Heart right ventricle (tissue), 16 donors: ENCODE data around the gene PIP5K1A. TPM values are rescaled to one million over a fixed set of nuclear protein-coding genes. Genes with fewer than 3 reads are reported as not detected.
A peak's percentile ranks its signal among the peaks of the same experiment; 100 is the strongest.
"Not testable (repeated sequence)": the region's sequence is repeated elsewhere in the genome, so short reads cannot be mapped to it uniquely, and the experiment has no call there.

Experiments
- ATAC-seq, 8 donors: fragments of 200-7000 bp; cut with Tn5 transposase; one replicate each; pipeline ENCODE4 v1.9.1; 2020; ENCODE audit warnings: mild to moderate bottlenecking in 8 of 8, moderate library complexity in 8 of 8, moderate number of reproducible peaks in 1 of 8
- DNase-seq, 2 donors: peaks; one replicate each; pipeline ENCODE4 v3.0.0-alpha.2; 2020
- H3K27ac ChIP-seq, 10 donors: fragments of 200-600 bp; sonication (generic) in 2 of 10; one replicate each; pipeline versions ENCODE4 v1.5.0 to v1.8.0; 2020 to 2022; ENCODE audit warnings: mild to moderate bottlenecking in 3 of 10
- H3K27me3 ChIP-seq, 7 donors: fragments of 200-600 bp; one replicate each; pipeline ENCODE4 v1.8.0; 2021 to 2022; ENCODE audit warnings: mild to moderate bottlenecking in 2 of 7
- H3K36me3 ChIP-seq, 9 donors: fragments of 200-600 bp; sonication (generic) in 1 of 9; one replicate each; pipeline versions ENCODE4 v1.5.0 to v1.8.0; 2020 to 2022; ENCODE audit warnings: mild to moderate bottlenecking in 2 of 9
- H3K4me1 ChIP-seq, 9 donors: fragments of 200-600 bp; sonication (generic) in 1 of 9; one replicate each; pipeline versions ENCODE4 v1.5.0 to v1.8.0; 2020 to 2022; ENCODE audit warnings: mild to moderate bottlenecking in 4 of 9
- H3K4me3 ChIP-seq, 10 donors: fragments of 200-600 bp; sonication (generic) in 2 of 10; one replicate each; pipeline versions ENCODE4 v1.5.0 to v1.8.0; 2020 to 2022; ENCODE audit warnings: mild to moderate bottlenecking in 7 of 10, moderate library complexity in 2 of 10
- H3K9me3 ChIP-seq, 11 donors: fragments of 200-600 bp in 10 of 11; sonication (generic) in 2 of 11; one replicate each; pipeline versions ENCODE4 v1.5.0 to v1.8.0; 2013 to 2022; ENCODE audit warnings: mild to moderate bottlenecking in 2 of 11, control low read depth in 1 of 11, moderate library complexity in 1 of 11
- WGBS, 2 donors: extraction: QIAGEN DNeasy Blood & Tissue Kit; methylation state at CpG; one replicate each; pipeline ENCODE4 v1.1.7; 2013; ENCODE audit warnings: inconsistent platforms in 1 of 2; 5-methylcytosine and 5-hydroxymethylcytosine counted together
- intact Hi-C, 10 donors: fragments of 100-400 bp; cut with DNase I; formaldehyde crosslinking; loops; one replicate each; pipeline versions ENCODE4 v1.11.1 to v1.14.2; 2022
- polyA plus RNA-seq, 2 donors: library from polyadenylated mRNA; stranded (reverse); fragments of 200-250 nt; gene quantifications; one replicate each; pipeline ENCODE4 v1.2.3, GENCODE V29; 2013
- total RNA-seq, 10 donors: library from RNA; stranded (reverse); fragmentation: NEBNext Ultra II Directional in 3 of 10; extraction: Animal tissue kit (Norgen Biotek cat#: 25700) in 3 of 10; gene quantifications; one replicate each; pipeline versions ENCODE4 v1.2.1 to v1.2.4, GENCODE V29; 2021 to 2023
- TF ChIP-seq, protein P1 (sequence below), 9 donors: fragments of 200-600 bp; sonication (generic) in 2 of 9; IDR thresholded peaks; one replicate each; pipeline versions ENCODE4 v1.5.0 to v1.8.0; 2021 to 2022; ENCODE audit warnings: antibody characterized with exemption in 9 of 9, mild to moderate bottlenecking in 5 of 9, moderate library complexity in 1 of 9
- donor health status: Arrhythmogenic right ventricular cardiomyopathy.
- donor health status: ischemic (EF 13 %, LVEDD 7.1; RV severe dilation, severe dysfunction).
- donor health status: healthy with polysubstance abuse.
- donor health status: DM: no; HTN: yes; CAD: no.
- donor health status: DM: no; HTN: no; CAD: no.
- donor health status: ischemic (EF 25% LVEDD 6.9; RV normal size, moderate dysfunction).
- donor health status: ischemic (EF 25% LVEDD 5.7; RV mildly dilated, moderate dysfunction).
- donor health status: healthy.
- donor health status: DM: yes; HTN: yes; CAD: no.
- donor health status: Ischemic cardiomyopathy.
- donor health status: ischemic (EF 35%, LVEDD 5.7; RV mildly dilated, moderate dysfunction).
- donor health status: nonischemic (EF 11% LVEDD 7.7; RV severe dilation, severe dysfunction).
- donor health status: DM: yes; HTN: yes; CAD: no.
- donor health status: PGD.
- donor health status: ischemic (EF 29% LVEDD 5.4; RV normal size, mild dysfunction).
- donor health status: nonischemic (EF 23%, LVEDD 6.1; RV moderate dilation, normal function).

The PIP5K1A gene
- total and polyA plus RNA-seq, 12 donors: 11.5 to 48.0 (median 38.7) TPM

DNA sequence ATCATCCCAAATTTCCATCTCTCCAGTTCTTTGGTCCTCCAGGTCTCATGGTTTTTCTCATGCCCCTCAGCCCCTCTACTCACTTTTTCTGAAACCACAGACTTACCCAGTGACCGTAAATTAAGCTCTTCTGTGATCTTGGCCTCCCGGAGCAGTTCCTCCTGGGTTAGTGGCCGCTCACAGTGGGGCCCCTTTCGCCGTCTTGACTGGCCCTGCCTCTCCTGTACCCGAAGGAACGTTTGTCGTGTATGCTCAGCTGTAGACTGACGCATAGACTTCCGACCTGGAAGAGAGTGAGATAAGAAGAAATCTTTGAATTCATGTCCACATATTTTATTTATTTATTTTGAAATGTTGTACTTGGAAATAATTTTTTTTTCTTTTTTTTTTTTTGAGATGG, 14.1 kb upstream of the PIP5K1A start:
- 94 to 96% methylated on average over 10 of the region's 10 CpGs for WGBS, 2 donors
- H3K27me3 ChIP-seq: no peaks in the 10 kb centered on the region
- H3K4me1 ChIP-seq: peaks cover 0 to 23% (median 11%) of the 10 kb centered on the region in 9 donors
- H3K4me3 ChIP-seq: no peak overlapping the region
- no peaks in the 10 kb centered on the region for H3K9me3 ChIP-seq
- ATAC-seq (no peak), DNase-seq (no peak)
- TF ChIP-seq, protein P1, sequence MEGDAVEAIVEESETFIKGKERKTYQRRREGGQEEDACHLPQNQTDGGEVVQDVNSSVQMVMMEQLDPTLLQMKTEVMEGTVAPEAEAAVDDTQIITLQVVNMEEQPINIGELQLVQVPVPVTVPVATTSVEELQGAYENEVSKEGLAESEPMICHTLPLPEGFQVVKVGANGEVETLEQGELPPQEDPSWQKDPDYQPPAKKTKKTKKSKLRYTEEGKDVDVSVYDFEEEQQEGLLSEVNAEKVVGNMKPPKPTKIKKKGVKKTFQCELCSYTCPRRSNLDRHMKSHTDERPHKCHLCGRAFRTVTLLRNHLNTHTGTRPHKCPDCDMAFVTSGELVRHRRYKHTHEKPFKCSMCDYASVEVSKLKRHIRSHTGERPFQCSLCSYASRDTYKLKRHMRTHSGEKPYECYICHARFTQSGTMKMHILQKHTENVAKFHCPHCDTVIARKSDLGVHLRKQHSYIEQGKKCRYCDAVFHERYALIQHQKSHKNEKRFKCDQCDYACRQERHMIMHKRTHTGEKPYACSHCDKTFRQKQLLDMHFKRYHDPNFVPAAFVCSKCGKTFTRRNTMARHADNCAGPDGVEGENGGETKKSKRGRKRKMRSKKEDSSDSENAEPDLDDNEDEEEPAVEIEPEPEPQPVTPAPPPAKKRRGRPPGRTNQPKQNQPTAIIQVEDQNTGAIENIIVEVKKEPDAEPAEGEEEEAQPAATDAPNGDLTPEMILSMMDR (IDR thresholded peaks at IDR 0.05): no peak
- H3K27ac ChIP-seq: no peak overlapping the region
- intact Hi-C loops: no loop called here
- peaks cover 0 to 69% (median 59%) of the 10 kb centered on the region in 9 donors for H3K36me3 ChIP-seq

DNA sequence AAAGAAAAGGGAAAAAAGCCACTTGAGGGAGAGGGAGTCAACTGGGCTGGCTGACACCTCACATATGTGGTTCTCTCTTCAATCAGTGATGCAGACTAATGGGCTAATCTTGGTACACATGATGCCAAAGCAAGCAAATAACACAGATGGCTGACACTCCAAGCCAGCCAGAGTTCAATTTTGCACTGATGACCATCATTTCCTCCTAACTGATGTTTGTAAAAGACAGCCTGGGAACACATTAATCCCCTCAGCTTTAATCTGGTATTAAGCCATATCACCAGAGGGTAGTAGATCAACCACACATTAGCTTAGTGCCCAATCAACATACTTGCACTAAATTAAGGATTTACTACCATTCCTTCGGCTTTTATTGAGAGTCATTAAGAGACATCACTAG, 11.1 kb upstream of the PIP5K1A start:
- Histone ChIP-seq H3K9me3 (no peaks in the 10 kb centered on the region), H3K27ac (no peak overlapping the region), H3K27me3 (no peaks in the 10 kb centered on the region), H3K36me3 (peaks cover 0 to 39% (median 30%) of the 10 kb centered on the region in 9 donors), H3K4me1 (peaks cover 0 to 32% (median 21%) of the 10 kb centered on the region in 9 donors), H3K4me3 (no peak overlapping the region)
- ATAC-seq (no peak), DNase-seq (no peak)
- intact Hi-C loops: no loop called here
- TF ChIP-seq, protein P1 (IDR thresholded peaks at IDR 0.05): no peak
- WGBS, 2 donors: 93 to 95% methylated on average over 1 of the region's 1 CpG

DNA sequence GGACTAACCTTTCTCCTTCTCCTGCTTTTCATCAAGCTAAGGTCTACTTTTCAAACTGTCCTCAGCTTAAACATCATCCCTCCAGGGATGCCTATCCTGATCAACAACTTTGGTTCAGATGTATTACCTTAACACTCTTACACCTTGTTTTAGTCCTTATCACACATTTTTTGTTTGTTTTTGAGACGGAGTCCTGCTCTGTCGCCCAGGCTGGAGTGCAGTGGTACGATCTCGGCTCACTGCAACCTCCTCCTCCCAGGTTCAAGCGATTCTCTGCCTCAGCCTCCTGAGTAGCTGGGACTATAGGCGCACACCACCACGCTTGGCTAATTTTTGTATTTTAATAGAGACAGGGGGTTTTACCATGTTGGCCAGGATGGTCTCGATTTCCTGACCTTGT, 9.7 kb upstream of the PIP5K1A start:
- intact Hi-C loops, H3K9me3 ChIP-seq, H3K27me3 ChIP-seq, ATAC-seq, DNase-seq: not testable (repeated sequence)
- 76 to 83% methylated on average over 8 of the region's 8 CpGs for WGBS, 2 donors
- Histone ChIP-seq H3K4me3 (peak overlapping the region in 9 of 10 donors; percentile 65 to 92 (median 71)), H3K27ac (peak overlapping the region in 3 of 10 donors; percentile 17 to 86 (median 84)), H3K36me3 (peaks cover 0 to 24% (median 20%) of the 10 kb centered on the region in 9 donors), H3K4me1 (peaks cover 0 to 32% (median 21%) of the 10 kb centered on the region in 9 donors)

DNA sequence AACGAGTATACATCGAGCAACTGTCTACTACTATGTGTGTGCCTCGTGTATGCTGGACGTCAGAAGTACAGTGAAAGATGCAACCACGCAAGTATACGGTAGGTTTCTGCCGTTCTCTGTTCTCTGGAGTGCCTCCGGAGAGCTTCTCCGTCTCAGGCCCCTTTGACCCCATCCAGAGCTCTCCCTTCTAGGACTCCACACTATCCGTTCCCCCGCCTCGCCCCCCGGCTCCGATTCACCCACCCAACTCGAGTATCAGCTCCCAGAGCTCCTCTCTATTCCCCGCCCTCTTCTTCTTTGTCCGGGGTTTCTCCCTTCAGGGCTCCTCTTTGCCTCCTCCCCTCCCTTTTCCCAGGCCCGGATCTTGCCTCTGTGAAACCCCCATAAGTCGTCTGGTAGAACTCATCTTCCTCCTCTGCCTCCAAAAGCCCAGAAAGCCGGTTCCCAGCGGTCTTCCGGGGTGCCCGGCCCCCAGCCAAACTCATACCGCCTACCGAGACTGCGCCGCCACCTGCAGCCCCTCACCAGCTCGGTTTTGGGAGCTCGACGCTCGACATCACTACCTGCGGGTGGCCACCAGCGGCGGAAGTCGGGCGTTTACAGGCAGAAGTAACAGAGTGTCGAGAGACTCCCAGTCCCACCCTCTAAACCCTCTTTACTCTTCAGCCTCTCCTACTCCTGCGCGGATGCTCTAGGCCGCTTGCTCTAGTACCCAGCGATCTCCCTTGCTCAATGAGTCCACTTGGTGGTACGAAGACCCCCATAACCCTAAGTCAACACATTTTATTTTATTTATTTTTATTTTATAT, 8.5 kb upstream of the PIP5K1A start, which contains the start of gene VPS72:
TSS of gene VPS72 (minus strand) at position 561 of the 809 bp plus-strand sequence. CDS start at position 485, 76 bp downstream.
- DNase-seq (peak; percentile 81 to 88), ATAC-seq (peak; percentile 93 to 97 (median 97))
- no peaks in the 10 kb centered on the region for H3K27me3 ChIP-seq
- H3K4me1 ChIP-seq: peaks cover 0 to 32% (median 22%) of the 10 kb centered on the region in 9 donors
- H3K4me3 ChIP-seq: peak within 1 kb of the TSS; percentile 52 to 92 (median 71)
- peak within 1 kb of the TSS; percentile 38 to 92 (median 80) for H3K27ac ChIP-seq
- H3K9me3 ChIP-seq: no peaks in the 10 kb centered on the region
- peaks cover 0 to 12% (median 8%) of the 10 kb centered on the region in 9 donors for H3K36me3 ChIP-seq
- WGBS, 2 donors: 0 to 1% methylated on average over 42 of the region's 42 CpGs
- intact Hi-C loops: loop anchor here in 5 of 10 donors (10.0 kb wide), 2 partner anchors 155 to 215 kb away; partner anchors contain the start of gene RFX5 (in 5 of the 5)
- TF ChIP-seq, protein P1 (IDR thresholded peaks at IDR 0.05): peak in 1 of 9 donors; percentile 27
